A673 (cell line): ENCODE data around the gene RTCB.

Source experiments
- EZH2 ChIP-seq: fragments of 200-600 bp; sonication (generic); IDR thresholded peaks from 2 replicates; pipeline ENCODE4 v1.6.1; 2017; ENCODE audit warnings: borderline replicate concordance, low read depth, mild to moderate bottlenecking, mixed read lengths, antibody characterized with exemption, low read length; ENCODE audit not compliant: poor library complexity, severe bottlenecking
- TF ChIP-seq, protein P1 (sequence below): fragments of 300-800, 200-600 bp; sonication (generic); conservative IDR thresholded peaks from 2 replicates; pipeline ENCODE4 v1.5.1; 2017; ENCODE audit warnings: low read depth, mild to moderate bottlenecking, antibody characterized with exemption, low read length, moderate library complexity, mixed read lengths

DNA sequence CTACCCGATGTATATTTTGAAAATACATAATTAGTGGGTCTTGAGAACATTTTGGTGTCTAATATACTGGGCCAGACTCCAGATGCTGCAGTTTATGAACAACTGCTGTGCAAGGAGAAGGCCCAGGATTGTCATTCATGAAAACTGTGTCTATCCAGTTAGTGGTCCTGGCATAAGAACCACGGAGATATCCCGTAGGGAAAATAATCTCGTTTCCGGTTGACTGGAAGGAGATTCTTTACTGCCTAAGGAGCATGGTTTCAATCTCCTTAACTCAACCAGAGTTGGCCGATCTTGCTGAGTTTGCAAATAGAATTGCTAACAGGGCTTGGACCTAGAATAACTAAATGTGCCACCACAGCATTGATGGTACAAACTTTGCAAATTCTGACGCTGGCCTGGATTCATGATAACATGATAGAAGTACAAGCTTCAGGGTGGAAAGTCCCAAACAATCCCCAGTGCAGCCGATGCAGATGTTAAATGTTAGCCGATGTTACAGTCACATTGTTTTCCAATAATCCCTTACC, 4.6 kb upstream of the RTCB start:
- TF ChIP-seq, protein P1, sequence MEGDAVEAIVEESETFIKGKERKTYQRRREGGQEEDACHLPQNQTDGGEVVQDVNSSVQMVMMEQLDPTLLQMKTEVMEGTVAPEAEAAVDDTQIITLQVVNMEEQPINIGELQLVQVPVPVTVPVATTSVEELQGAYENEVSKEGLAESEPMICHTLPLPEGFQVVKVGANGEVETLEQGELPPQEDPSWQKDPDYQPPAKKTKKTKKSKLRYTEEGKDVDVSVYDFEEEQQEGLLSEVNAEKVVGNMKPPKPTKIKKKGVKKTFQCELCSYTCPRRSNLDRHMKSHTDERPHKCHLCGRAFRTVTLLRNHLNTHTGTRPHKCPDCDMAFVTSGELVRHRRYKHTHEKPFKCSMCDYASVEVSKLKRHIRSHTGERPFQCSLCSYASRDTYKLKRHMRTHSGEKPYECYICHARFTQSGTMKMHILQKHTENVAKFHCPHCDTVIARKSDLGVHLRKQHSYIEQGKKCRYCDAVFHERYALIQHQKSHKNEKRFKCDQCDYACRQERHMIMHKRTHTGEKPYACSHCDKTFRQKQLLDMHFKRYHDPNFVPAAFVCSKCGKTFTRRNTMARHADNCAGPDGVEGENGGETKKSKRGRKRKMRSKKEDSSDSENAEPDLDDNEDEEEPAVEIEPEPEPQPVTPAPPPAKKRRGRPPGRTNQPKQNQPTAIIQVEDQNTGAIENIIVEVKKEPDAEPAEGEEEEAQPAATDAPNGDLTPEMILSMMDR: no peak
- no peak for TF ChIP-seq EZH2
